ENCODE measurements around the gene SCAND1. TPM values are rescaled to one million over a fixed set of nuclear protein-coding genes. Genes with fewer than 3 reads are reported as not detected.

The SCAND1 gene
- total and polyA plus RNA-seq, 9 of the 15 experiments (the other 6 are each of a cell fraction or from before 2014, with no cell fraction given) = 0.08 to 94.0 (median 5.8) TPM

- Histone ChIP-seq H3K27me3 (ENCODE audit: control insufficient read depth in 2 of 2, insufficient read depth in 2 of 2, low read length in 2 of 2) (no peaks in the 10 kb centered on the region), H3K9me3 (replicated peaks; ENCODE audit: control insufficient read depth, insufficient read depth, low read depth, low read length) (no peaks in the 10 kb centered on the region; the same call in 1 of the 2 replicates), H3K27ac (ENCODE audit: extremely low read depth, low read depth, low read length) (no peak overlapping the region), H3K79me2 (ENCODE audit: control insufficient read depth, insufficient read depth, low read length) (no peaks in the 10 kb centered on the region), H3K4me1 (replicated peaks in 1 of 2; ENCODE audit: control insufficient read depth in 2 of 2, insufficient read depth in 2 of 2, low read length in 2 of 2) (peaks cover 0 to 11% of the 10 kb centered on the region in 2 experiments; a peak in 2 of 5 replicates), H3K36me3 (ENCODE audit: control insufficient read depth, insufficient read depth, low read length) (no peaks in the 10 kb centered on the region), H3K4me2 (ENCODE audit: insufficient read depth, low read length) (no peak overlapping the region), H2AFZ (ENCODE audit: low read depth, low read length) (no peak overlapping the region), H3K4me3 (no peak overlapping the region), H3K9ac (ENCODE audit: insufficient read depth in 1 of 2, low read depth in 2 of 2, low read length in 2 of 2) (no peak overlapping the region), H3K9me1 (ENCODE audit: control insufficient read depth, insufficient read depth, low read length) (peaks cover 3% of the 10 kb centered on the region), H4K20me1 (replicated peaks; ENCODE audit: control insufficient read depth, insufficient read depth, low read length) (no peaks in the 10 kb centered on the region)
- DNase-seq (ENCODE audit: extremely low read depth in 1 of 4, low spot score in 3 of 4) (no peak), FAIRE-seq (no peak), ATAC-seq (no peak)
- intact Hi-C loops (cut with micrococcal nuclease) (no loop called here), in situ Hi-C loops (cut with MboI) (loop anchor here (25.0 kb wide), 1 partner anchor 462 kb away; no protein-coding TSS in a partner anchor)
- BruUV-seq (replicated peaks) = no TSS peak
- ChIA-PET POLR2A (interaction anchor here (0.7 to 2.3 kb wide), 3 partner anchors 11 to 527 kb away, joined by 3 to 9 read pairs (median 5); no protein-coding TSS in a partner anchor), CTCF (ENCODE audit: low intra/inter-chr PET ratio) (no interaction called here)
- WGBS (ENCODE audit: insufficient coverage, low coverage, missing lambda C conversion rate) = 30% methylated on average over 6 of the region's 9 CpGs
- TF ChIP-seq ZNF217 (CRISPR knock-in tag; IDR thresholded peaks at IDR 0.05) = no peak
- no peak for TF ChIP-seq CREB3L1 (IDR thresholded peaks at IDR 0.05; ENCODE audit: borderline replicate concordance, low read depth)
- no peak for TF ChIP-seq ETS1 (conservative IDR thresholded peaks at IDR 0.05; ENCODE audit: control insufficient read depth, low read depth, low read length)
- TF ChIP-seq EP300 (IDR thresholded peaks at IDR 0.05; ENCODE audit: low read length) = no peak
- TF ChIP-seq ZFP91 (CRISPR knock-in tag; IDR thresholded peaks at IDR 0.05) = no peak
- no peak for TF ChIP-seq KHSRP (IDR thresholded peaks at IDR 0.05)
- TF ChIP-seq LCOR (CRISPR knock-in tag; IDR thresholded peaks at IDR 0.05) = no peak
- TF ChIP-seq ZNF277 (CRISPR knock-in tag; IDR thresholded peaks at IDR 0.05; ENCODE audit: borderline replicate concordance) = no peak
- TF ChIP-seq MTA2 (IDR thresholded peaks at IDR 0.05; ENCODE audit: low read depth) = no peak
- TF ChIP-seq ZNF57 (CRISPR knock-in tag; IDR thresholded peaks at IDR 0.05) = no peak
- no peak for TF ChIP-seq JUN (IDR thresholded peaks at IDR 0.05; ENCODE audit: borderline replicate concordance, low read depth, low read length)
- TF ChIP-seq JUN (CRISPR knock-in tag; IDR thresholded peaks at IDR 0.05; ENCODE audit: borderline replicate concordance) = no peak
- TF ChIP-seq E2F8 (IDR thresholded peaks at IDR 0.05; ENCODE audit: low read depth, partially characterized antibody) = no peak
These were observed 21.5 kb upstream of the SCAND1 start for GRCh38 chr20:35975576-35976373.

All from K562 (cell line).